HG02798 (cell line): ENCODE results near the gene KIF5B.
A peak's percentile ranks its signal among the peaks of the same experiment; 100 is the strongest.
"Not testable (repeated sequence)": the region's sequence is repeated elsewhere in the genome, so short reads cannot be mapped to it uniquely, and the experiment has no call there.

ENCODE experiments used
- ATAC-seq: cut with Tn5 transposase; IDR thresholded peaks from one replicate; pipeline ENCODE4 v1.9.1; 2021; ENCODE audit warnings: mild to moderate bottlenecking; ENCODE audit not compliant: unreplicated experiment, poor library complexity

Gene KIF5B

GRCh38 chr10:31972519-31973041 lies 83.6 kb downstream of the KIF5B start:
- no peak for ATAC-seq

DNA sequence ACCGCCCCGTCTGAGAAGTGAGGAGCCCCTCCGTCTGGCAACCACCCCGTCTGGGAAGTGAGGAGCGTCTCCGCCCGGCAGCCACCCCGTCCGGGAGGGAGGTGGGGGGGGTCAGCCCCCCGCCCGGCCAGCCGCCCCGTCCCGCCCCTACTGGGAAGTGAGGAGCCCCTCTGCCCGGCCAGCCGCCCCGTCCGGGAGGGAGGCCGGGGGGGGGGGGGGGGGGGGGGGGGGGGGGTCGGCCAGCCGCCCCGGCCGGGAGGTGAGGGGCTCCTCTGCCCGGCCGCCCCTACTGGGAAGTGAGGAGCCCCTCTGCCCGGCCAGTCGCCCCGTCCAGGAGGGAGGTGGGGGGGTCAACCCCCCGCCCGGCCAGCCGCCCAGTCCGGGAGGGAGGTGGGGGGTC lies 86.4 kb downstream of the KIF5B start:
- not testable (repeated sequence) for ATAC-seq

- no peak for ATAC-seq
Observed at GRCh38 chr10:31963589-31963980, 92.6 kb downstream of the KIF5B start.

GRCh38 chr10:31962826-31963588 lies 93.2 kb downstream of the KIF5B start:
- ATAC-seq, result no peak

- ATAC-seq, result peak; percentile 53
Observed at GRCh38 chr10:31961277-31962074, 94.7 kb downstream of the KIF5B start.

GRCh38 chr10:31959461-31960173 lies 96.6 kb downstream of the KIF5B start:
- ATAC-seq, result no peak
